ENCODE results near the gene TMEM40.
A peak's percentile ranks its signal among the peaks of the same experiment; 100 is the strongest.
"Not testable (repeated sequence)": the region's sequence is repeated elsewhere in the genome, so short reads cannot be mapped to it uniquely, and the experiment has no call there.

Gene TMEM40

GRCh38 chr3:12759097-12759679 lies at the start of gene TMEM40:
Gene TMEM40 (minus strand): TSS chr3:12759259. CDS start chr3:12749832, 9,427 bp downstream.
- no peak for DNase-seq

GRCh38 chr3:12808587-12808986 lies 49.5 kb upstream of the TMEM40 start:
- DNase-seq = no peak

DNA sequence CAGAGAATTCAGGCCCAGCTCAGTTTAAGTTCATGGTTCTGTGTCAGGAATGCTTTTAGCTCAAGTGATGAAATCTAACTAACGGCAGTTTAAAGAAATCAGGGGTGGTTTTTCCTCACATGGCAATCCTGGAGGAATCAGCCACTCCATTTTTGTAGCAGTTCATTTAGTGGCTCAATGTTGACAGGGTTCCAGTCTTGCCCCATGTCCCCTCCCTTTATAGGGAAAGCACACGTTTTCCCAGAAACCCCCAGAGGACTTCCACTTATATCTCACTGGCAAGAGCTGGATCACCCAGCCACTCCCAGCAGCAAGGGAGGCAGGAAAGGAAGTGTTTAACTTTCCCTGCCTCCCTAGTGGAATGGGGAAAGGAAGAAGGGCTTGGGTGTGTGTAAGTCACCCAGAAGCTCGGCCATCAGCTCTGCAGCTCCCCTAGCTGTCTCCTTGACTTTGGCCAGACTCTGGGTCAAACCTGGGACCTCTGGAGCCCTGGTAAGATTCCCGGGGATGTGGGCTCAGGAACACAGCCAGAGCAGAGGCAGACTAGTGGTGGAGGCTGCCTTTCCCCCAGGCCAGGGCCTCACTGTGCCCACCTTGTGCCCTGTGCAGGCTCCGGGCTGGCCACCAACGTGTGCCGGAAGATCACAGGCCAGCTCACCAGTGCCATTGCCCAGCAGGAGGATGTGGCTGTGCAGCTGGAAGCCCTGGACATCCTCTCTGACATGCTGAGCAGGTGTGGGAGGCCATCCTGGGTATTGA lies 48.7 kb upstream of the TMEM40 start:
- no peak for DNase-seq

DNA sequence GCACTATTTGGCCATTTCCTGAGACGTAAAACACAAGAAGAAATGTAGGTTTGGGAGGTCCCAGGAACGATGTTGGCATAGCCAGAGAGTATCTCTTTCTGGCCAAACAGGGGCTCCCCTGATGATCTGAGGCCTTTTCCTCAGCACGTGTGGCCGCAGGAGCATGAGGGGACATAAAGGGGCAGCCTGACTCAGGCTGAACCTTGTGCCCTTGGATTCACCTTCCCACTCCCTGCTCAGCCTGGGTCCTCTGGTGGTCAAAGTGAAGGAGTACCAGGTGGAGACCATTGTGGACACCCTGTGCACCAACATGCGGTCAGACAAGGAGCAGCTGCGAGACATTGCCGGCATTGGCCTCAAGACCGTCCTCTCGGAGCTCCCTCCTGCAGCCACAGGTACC lies 48.0 kb upstream of the TMEM40 start:
- no peak for DNase-seq

GRCh38 chr3:12803371-12803770 lies 44.3 kb upstream of the TMEM40 start:
- no peak for DNase-seq

- no peak for DNase-seq
Measured at GRCh38 chr3:12799525-12800440, 40.7 kb upstream of the TMEM40 start.

DNA sequence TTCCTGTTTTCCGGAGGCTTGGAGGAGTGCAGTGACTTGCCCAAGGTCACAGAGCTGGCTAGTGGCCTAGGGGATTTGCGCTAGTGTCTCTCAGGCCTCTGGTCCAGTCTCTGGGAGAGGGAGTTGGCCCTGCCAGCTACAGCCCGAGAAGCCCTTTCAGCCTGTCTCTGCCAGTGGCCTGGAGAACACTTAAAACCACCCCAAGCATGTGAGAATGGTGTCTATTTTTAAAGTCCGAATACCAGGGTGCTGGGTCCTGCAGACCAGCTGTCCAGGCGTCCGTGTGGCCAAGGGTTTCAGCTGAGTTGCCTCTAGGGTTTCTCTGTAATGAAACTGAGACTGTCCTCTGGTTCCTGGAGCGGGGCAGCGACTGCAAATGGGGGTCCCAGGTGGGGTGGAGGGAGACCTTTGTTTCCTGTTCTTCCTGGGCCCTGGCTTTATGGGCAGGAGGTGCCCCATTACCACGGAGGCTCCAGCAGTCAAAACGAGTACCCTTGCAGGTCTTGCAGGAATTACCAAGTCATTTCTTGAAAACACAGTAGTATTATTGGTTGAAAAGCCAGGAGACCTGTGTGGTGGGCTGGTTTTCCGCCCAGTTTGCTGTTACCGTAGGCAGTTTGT lies 39.6 kb upstream of the TMEM40 start:
- DNase-seq = no peak

- DNase-seq = no peak
Measured at GRCh38 chr3:12797892-12798558, 39.0 kb upstream of the TMEM40 start.

- no peak for DNase-seq
Measured at GRCh38 chr3:12797124-12797891, 38.2 kb upstream of the TMEM40 start.

- peak; percentile 18 for DNase-seq
Measured at GRCh38 chr3:12796171-12797123, 37.4 kb upstream of the TMEM40 start, which contains the start of gene CAND2. Gene CAND2 (plus strand): TSS chr3:12796680. CDS start chr3:12796721, 41 bp downstream.

GRCh38 chr3:12793701-12794100 lies 34.6 kb upstream of the TMEM40 start:
- no peak for DNase-seq

DNA sequence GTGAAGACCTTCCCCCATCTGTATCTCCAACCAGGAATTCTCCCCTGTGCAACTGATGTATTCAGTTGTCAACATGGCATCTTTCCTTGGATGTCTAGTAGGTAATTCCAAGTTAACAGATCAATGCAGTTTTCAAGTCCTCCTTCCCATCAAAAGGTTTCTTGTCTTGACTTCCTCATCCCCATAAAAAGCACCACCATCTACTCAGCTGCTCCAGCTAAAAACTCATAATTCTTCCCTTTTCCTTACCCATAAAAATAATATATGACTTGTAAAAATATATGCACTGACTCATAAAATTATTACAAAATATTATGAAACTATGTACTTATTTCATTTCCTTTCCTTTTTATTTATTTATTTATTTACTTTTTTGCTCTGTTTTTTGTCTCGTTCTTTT lies 32.4 kb upstream of the TMEM40 start:
- no peak for DNase-seq

DNA sequence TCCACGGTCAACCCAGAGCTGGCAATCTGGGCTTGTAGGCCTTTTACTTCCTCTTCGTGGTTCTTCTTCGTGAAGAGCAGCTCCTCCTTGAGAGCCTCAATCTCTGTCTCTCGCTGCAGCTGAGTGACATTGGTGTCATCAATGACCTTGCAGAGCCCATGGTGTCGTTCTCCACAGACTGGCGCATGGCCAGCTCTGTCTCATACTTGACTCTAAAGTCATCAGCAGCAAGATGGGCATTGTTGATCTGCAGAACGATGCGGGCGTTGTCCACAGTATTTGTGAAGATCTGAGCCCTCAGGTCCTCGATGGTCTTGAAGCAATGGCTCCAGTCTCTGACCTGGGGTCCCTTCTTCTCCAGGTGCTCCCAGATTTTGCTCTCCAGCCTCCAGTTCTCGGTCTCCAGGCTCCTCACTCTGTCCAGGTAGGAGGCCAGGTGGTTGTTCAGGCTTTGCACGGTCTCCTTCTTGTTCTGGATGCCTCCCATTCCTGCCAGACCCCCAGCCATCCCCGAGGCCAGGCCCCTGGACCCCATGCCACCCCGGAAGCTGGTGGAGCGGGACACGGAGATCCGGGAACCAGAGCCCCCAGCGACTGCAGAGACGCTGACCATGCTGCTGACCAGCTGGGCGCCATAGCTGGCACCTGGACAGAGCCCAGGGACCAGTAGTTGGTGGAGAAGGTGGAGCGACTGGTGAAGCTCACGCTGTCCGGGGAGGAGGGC lies 29.1 kb upstream of the TMEM40 start:
- not testable (repeated sequence) for DNase-seq

- not testable (repeated sequence) for DNase-seq
Measured at GRCh38 chr3:12787346-12787745, 28.3 kb upstream of the TMEM40 start.

- DNase-seq = no peak
Measured at GRCh38 chr3:12785096-12785495, 26.0 kb upstream of the TMEM40 start.

DNA sequence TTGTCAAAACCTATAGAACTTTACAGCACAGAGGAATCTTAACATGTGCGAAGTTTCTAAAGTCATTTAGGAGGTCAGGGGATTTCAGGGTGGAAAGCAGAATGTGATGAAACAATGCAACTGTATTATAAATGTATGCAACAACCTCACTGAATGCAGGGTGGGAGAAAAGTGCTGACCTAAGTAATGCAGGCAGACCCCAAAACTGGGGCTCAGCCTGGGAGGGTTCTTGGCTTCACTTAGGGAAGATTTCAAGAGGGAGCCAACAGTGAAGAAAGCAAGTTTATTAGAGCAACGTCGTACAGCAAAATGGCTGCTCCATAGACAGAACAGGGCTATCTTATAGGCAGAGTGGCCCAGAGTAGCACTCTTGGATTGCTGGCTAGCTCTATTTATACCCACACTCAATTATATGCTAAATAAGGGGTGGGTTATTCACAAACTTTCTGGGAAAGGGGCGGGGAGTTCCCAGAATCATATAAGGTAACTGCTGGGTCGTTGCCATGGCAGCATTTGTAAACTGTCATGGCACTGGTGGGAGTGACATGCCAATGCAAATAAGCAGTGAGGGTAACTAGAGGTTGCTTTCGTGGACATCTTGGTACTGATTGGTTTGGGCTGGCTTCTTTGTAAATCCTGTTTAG lies 23.2 kb upstream of the TMEM40 start:
- DNase-seq = no peak

GRCh38 chr3:12780751-12781150 lies 21.7 kb upstream of the TMEM40 start:
- DNase-seq = no peak

DNA sequence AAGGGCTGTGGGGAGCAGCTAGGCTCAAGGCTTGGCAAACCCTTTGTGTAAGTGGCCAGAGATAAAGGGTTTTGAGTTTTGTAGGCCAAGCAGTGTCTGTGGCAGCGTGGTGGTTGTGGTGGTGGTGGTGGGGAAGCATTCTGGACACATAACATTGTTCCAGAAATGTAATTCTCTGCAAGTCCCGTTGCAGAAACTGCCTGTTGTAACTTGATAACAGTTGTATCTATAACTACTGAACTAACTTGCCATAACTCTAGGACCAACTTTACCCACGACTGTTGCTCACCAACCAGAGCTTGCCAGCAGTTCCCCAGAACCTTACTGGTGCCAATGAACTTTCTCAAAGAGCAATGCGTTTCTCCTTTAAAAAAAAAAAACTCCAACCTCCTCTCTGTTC lies 18.1 kb upstream of the TMEM40 start:
- no peak for DNase-seq

DNA sequence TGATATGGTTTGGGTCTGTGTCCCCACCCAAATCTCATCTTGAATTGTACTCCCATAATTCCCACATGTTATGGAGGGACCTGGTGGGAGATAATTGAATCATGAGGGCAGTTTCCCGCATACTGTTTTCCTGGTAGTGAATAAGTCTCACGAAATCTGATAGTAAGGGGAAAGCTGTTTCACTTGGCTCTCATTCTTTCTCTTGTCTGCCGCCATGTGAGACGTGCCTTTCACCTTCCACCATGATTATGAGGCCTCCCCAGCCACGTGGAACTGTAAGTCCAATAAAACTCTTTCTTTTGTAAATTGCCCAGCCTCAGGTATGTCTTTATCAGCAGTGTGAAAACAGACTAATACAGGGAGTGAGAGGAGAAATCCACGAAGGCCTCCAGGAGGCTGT lies 16.9 kb upstream of the TMEM40 start:
- not testable (repeated sequence) for DNase-seq
